Measurements from ENCODE around the gene PTAFR. TPM values are rescaled to one million over a fixed set of nuclear protein-coding genes. Genes with fewer than 3 reads are reported as not detected.

The PTAFR gene, protein sequence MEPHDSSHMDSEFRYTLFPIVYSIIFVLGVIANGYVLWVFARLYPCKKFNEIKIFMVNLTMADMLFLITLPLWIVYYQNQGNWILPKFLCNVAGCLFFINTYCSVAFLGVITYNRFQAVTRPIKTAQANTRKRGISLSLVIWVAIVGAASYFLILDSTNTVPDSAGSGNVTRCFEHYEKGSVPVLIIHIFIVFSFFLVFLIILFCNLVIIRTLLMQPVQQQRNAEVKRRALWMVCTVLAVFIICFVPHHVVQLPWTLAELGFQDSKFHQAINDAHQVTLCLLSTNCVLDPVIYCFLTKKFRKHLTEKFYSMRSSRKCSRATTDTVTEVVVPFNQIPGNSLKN
- 10 to 100 TPM in 1 of 4 donors, 1 to 10 TPM in 3; 2.7 to 10.2 (median 6.8) TPM for total RNA-seq

DNA sequence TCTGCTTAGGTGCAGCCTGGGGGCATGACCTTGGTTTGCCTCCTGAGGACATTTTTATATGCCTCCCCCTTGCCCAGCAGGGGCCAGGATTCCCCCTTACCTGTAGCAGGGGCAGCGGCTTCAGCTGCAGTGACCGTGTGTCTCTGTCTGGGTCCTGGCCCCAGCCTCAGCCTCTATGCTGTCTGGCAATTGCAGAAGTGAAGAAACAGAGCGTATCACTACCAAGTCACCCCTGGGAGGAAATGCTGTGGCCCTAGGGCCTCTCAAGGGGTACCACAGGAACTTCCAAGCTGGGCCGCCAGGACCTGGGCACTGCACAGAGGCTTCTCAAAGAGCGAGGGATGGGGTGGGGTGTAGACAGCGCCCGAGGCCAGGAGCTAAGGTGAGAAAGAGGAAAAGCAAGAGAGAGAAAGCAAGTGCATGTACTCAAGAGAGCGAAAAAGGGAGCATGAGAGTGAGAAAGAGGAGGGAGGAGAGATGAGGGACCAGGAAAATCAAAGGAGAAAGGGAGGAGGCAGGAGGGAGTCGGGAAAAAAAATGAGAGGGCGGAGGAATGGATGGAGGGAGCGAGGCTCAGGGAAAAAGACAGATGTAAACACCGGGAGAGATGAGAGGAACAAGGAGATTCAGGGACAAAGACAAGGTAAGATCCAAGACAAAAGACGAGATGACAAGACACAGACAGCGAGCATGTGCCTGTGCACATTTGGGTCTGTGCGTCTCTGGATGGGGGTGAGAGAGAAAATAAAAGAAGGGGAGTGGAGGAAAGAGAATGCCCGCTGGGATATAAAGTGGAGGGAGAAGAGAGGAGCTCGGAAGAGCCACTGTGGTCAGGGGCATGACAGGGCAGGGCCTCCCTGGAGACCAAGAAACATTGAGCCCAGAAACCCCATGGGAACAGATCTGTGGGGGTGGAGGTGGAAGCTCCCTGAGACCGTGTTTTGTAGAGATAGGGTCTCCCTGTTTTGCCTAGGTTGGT, at the start of gene PTAFR:
PTAFR (minus strand) TSS at position 199 of the 979 bp plus-strand sequence. CDS start 25,669 bp downstream, outside the sequence.
- WGBS, 2 donors = 69 to 73% methylated on average over 18 of the region's 18 CpGs
- intact Hi-C loops (cut with DNase I; ENCODE audit: low total_unique reads) = no loop called here
- H3K4me3 ChIP-seq (ENCODE audit: low read depth, poor library complexity, severe bottlenecking) = no peak within 1 kb of the TSS
- TF ChIP-seq, protein P1, sequence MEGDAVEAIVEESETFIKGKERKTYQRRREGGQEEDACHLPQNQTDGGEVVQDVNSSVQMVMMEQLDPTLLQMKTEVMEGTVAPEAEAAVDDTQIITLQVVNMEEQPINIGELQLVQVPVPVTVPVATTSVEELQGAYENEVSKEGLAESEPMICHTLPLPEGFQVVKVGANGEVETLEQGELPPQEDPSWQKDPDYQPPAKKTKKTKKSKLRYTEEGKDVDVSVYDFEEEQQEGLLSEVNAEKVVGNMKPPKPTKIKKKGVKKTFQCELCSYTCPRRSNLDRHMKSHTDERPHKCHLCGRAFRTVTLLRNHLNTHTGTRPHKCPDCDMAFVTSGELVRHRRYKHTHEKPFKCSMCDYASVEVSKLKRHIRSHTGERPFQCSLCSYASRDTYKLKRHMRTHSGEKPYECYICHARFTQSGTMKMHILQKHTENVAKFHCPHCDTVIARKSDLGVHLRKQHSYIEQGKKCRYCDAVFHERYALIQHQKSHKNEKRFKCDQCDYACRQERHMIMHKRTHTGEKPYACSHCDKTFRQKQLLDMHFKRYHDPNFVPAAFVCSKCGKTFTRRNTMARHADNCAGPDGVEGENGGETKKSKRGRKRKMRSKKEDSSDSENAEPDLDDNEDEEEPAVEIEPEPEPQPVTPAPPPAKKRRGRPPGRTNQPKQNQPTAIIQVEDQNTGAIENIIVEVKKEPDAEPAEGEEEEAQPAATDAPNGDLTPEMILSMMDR (IDR thresholded peaks at IDR 0.05) = no peak
- TF ChIP-seq POLR2A (IDR thresholded peaks at IDR 0.05) = no peak
- DNase-seq (ENCODE audit: low spot score in 2 of 2) = no peak

DNA sequence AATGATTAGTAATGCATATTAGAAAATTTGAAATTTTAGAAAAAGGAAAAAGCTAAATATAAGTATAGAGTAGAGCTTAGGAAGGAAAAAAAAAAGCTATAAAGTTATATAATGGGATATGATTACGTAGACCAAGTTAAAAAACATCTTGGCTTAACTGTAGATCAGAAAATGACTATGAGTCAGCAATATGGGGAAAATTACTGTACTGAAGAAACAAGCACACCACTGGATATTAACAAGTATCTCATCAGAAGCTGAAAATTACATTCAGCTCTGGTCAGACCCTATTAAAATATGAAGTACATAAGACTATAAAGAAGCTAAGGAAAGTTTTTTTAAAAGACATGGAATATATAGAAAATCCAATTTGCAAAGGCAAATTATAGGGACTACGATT, 36.8 kb upstream of the PTAFR start:
- DNase-seq (ENCODE audit: low spot score in 2 of 2) = no peak
- no peak overlapping the region for H3K4me3 ChIP-seq (ENCODE audit: low read depth, poor library complexity, severe bottlenecking)
- intact Hi-C loops (cut with DNase I; ENCODE audit: low total_unique reads) = no loop called here
- WGBS, 2 donors = 49 to 71% methylated on average over 2 of the region's 2 CpGs
- TF ChIP-seq POLR2A (IDR thresholded peaks at IDR 0.05) = no peak
- TF ChIP-seq, protein P1 (IDR thresholded peaks at IDR 0.05) = no peak

DNA sequence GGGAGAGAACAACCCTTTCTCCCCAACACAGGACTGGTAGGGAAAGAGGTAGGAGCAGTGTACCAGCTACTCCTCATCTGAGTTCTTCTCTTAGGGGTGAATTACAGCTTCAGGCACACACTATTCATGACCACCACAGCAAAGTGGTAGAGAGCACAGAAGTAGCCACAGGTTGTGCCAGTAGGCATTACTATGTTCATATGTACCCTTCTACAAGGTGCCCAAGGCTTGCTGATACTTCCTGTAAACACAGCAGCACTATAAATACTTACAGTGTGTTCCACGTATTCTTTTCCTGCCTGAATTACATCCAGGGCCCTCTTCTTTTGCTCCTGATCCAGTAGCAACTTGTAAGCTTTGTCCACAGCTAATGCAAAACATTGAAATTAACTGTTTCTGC, 33.2 kb upstream of the PTAFR start:
- WGBS, 2 donors = 61 to 62% methylated on average over 1 of the region's 1 CpG
- no peak for DNase-seq (ENCODE audit: low spot score in 2 of 2)
- no peak overlapping the region for H3K4me3 ChIP-seq (ENCODE audit: low read depth, poor library complexity, severe bottlenecking)
- intact Hi-C loops (cut with DNase I; ENCODE audit: low total_unique reads) = loop anchor here (10.0 kb wide), 1 partner anchor 115 kb away; no protein-coding TSS in a partner anchor
- TF ChIP-seq POLR2A (IDR thresholded peaks at IDR 0.05) = no peak
- TF ChIP-seq, protein P1 (IDR thresholded peaks at IDR 0.05) = no peak

DNA sequence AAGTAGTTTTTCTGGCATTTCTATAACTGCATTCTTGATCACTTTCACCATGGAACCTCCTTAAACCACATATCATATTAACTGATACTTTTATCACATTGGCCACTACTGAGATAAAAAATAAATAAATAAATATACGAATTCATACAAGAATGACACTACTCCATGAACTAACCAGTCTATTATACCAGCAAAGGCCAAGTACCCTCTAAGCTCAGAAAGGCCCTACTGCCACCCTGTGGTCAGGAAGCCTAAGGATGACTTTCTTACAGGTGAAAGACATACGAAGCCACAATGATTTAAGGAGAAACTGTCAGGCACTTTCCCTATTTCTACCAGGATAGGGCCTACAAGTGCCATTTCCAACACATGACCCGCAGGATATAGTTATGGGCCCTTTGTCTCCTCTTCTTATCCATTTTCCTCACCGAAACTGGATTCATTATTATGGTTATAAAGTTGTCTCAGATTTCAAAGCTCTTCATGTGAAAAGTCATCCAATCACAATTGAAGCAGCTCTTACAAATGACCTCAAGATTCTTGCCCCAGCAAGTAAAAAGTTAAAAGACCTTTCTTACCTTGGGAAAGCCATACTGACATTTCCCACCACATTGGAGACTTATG, 32.4 kb upstream of the PTAFR start:
- no peak overlapping the region for H3K4me3 ChIP-seq (ENCODE audit: low read depth, poor library complexity, severe bottlenecking)

DNA sequence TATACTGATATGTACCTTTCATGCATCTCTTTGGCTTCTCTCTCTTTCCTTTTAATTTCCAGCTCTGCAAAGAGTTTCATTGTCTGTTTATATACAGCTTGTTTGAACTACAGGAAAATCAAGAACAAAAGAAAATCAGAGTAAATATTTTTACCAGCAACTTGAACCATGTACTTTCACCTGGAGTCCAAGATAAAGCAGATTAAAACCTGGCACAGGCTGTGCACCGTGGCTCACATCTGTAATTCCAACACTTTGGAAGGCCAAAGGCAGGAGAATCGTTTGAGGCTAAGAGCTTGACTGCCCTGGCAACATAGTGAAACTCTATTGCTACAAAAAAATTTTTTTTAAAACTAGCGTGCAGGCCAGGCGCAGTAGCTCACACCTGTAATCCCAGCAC, 28.8 kb upstream of the PTAFR start:
- 91 to 92% methylated on average over 4 of the region's 4 CpGs for WGBS, 2 donors
- H3K4me3 ChIP-seq (ENCODE audit: low read depth, poor library complexity, severe bottlenecking) = no peak overlapping the region
- intact Hi-C loops (cut with DNase I; ENCODE audit: low total_unique reads) = loop anchor here (10.0 kb wide), 1 partner anchor 110 kb away; no protein-coding TSS in a partner anchor
- no peak for TF ChIP-seq POLR2A (IDR thresholded peaks at IDR 0.05)
- TF ChIP-seq, protein P1 (IDR thresholded peaks at IDR 0.05) = no peak
- DNase-seq (ENCODE audit: low spot score in 2 of 2) = no peak

More for the DNA sequence above, 32.4 kb upstream of the PTAFR start:
- no peak for TF ChIP-seq POLR2A (IDR thresholded peaks at IDR 0.05)
- TF ChIP-seq, protein P1 (IDR thresholded peaks at IDR 0.05) = no peak
- WGBS, 2 donors = 39 to 42% methylated on average over 4 of the region's 4 CpGs
- intact Hi-C loops (cut with DNase I; ENCODE audit: low total_unique reads) = loop anchor here (10.0 kb wide), 1 partner anchor 114 kb away; no protein-coding TSS in a partner anchor
- no peak for DNase-seq (ENCODE audit: low spot score in 2 of 2)

Data from lower leg skin (tissue), 4 donors.